Body of pancreas (tissue), 4 donors: ENCODE data around the gene NBAS. TPM values are rescaled to one million over a fixed set of nuclear protein-coding genes. Genes with fewer than 3 reads are reported as not detected.

ENCODE experiments used
- ATAC-seq: fragments of 150-250 bp; one replicate; pipeline ENCODE4 v1.9.1; 2016
- DNase-seq, 4 donors: peaks; one replicate each; pipeline ENCODE4 v3.0.0-alpha.2; 2019
- H3K27ac ChIP-seq, 4 donors: fragments of 200-600 bp; sonication (generic); 1 replicate in 3 of 4; 2 replicates in 1 of 4; pipeline versions ENCODE4 v1.5.1 to v1.6.1; 2016 to 2019; ENCODE audit warnings: mild to moderate bottlenecking in 1 of 4, mixed read lengths in 1 of 4, moderate library complexity in 1 of 4
- H3K27me3 ChIP-seq, 2 donors: fragments of 200-600 bp; sonication (generic); one replicate each; pipeline ENCODE4 v1.6.0; 2016; ENCODE audit warnings: mild to moderate bottlenecking in 1 of 2
- H3K36me3 ChIP-seq, 2 donors: fragments of 200-600 bp; sonication (generic); replicated peaks in 1 of 2; 2 replicates each; pipeline ENCODE4 v1.5.1; 2016; ENCODE audit warnings: low read depth in 2 of 2; ENCODE audit not compliant: insufficient read depth in 1 of 2
- H3K4me1 ChIP-seq: fragments of 200-600 bp; sonication (generic); one replicate; pipeline ENCODE4 v1.6.0; 2016
- H3K4me3 ChIP-seq, 2 donors: fragments of 200-600 bp; sonication (generic); 1 replicate in 1 of 2; 2 replicates in 1 of 2; pipeline ENCODE4 v1.5.1; 2016 to 2019
- H3K9me3 ChIP-seq, 3 donors: fragments of 200-600 bp; sonication (generic); 1 replicate in 2 of 3; 2 replicates in 1 of 3; pipeline ENCODE4 v1.5.1; 2016
- CTCF ChIP-seq, 7 experiments: fragments of 450-650 bp in 4 of 7; fragments of 200-600 bp in 3 of 7; sonication (generic) in 3 of 7; IDR thresholded peaks; one replicate each; pipeline ENCODE4 v1.5.1; 2016 to 2019; ENCODE audit warnings: antibody characterized with exemption in 7 of 7
- POLR2A ChIP-seq, 3 donors: fragments of 450-650 bp; IDR thresholded peaks; one replicate each; pipeline ENCODE4 v1.6.1; 2016; ENCODE audit warnings: antibody characterized with exemption in 3 of 3, mild to moderate bottlenecking in 2 of 3
- WGBS, 2 donors: methylation state at CpG; one replicate each; pipeline ENCODE4 v1.1.5; 2017; 5-methylcytosine and 5-hydroxymethylcytosine counted together
- intact Hi-C: fragments of 100-400 bp; cut with DNase I; formaldehyde crosslinking; loops from one replicate; pipeline ENCODE4 v1.15.1; 2023
- total RNA-seq, 2 donors: library from RNA; depleted of rRNA; stranded (reverse); fragments of >200 nt; gene quantifications; one replicate each; pipeline ENCODE4 v1.1.0, GENCODE V29; 2016

Gene NBAS
- total RNA-seq, 2 donors from 2014 or later: 34.0 to 35.9 TPM

DNA sequence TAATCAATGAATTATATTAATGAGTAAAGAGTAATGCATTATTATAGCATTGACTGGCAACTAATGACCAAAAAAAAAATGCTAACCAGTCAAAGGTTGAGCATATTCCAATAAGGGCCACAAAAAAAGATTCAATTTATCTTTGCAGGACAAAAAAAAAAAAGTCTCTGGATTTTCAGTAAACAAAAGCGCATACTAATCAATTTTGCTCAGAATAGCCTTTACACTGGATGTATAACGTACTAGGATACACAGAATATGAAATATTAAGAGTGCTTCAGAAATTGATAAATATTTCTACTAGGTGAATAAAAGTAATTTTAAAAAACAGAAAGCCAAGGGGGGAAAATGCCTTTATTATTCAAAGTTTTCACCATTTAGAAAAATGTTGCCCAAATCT lies 74.4 kb downstream of the NBAS start:
- peaks cover 0 to 2% of the 10 kb centered on the region in 2 donors for H3K36me3 ChIP-seq
- WGBS, 2 donors: 94 to 95% methylated on average over 2 of the region's 2 CpGs

GRCh38 chr2:15485949-15486348 lies 75.2 kb downstream of the NBAS start:
- DNase-seq (no peak), ATAC-seq (no peak)
- no peak overlapping the region for H3K4me3 ChIP-seq
- no peak overlapping the region for H3K27ac ChIP-seq
- TF ChIP-seq POLR2A (IDR thresholded peaks at IDR 0.05) (no peak), CTCF (IDR thresholded peaks at IDR 0.05) (no peak)
- H3K27me3 ChIP-seq: no peaks in the 10 kb centered on the region
- intact Hi-C loops: no loop called here
- no peaks in the 10 kb centered on the region for H3K9me3 ChIP-seq
- WGBS, 2 donors: 91 to 97% methylated on average over 5 of the region's 5 CpGs
- peaks cover 0 to 2% of the 10 kb centered on the region in 2 donors for H3K36me3 ChIP-seq
- peaks cover 8% of the 10 kb centered on the region for H3K4me1 ChIP-seq

More for the DNA sequence above, 74.4 kb downstream of the NBAS start:
- no peak for ATAC-seq
- no peak for DNase-seq
- Histone ChIP-seq H3K27me3 (no peaks in the 10 kb centered on the region), H3K9me3 (no peaks in the 10 kb centered on the region), H3K4me3 (no peak overlapping the region), H3K27ac (no peak overlapping the region), H3K4me1 (peaks cover 8% of the 10 kb centered on the region)
- intact Hi-C loops: no loop called here
- TF ChIP-seq CTCF (IDR thresholded peaks at IDR 0.05): no peak
- no peak for TF ChIP-seq POLR2A (IDR thresholded peaks at IDR 0.05)

- ATAC-seq: no peak
- Histone ChIP-seq H3K27me3 (no peaks in the 10 kb centered on the region), H3K4me1 (peaks cover 8% of the 10 kb centered on the region), H3K27ac (no peak overlapping the region), H3K9me3 (no peaks in the 10 kb centered on the region), H3K36me3 (no peaks in the 10 kb centered on the region), H3K4me3 (no peak overlapping the region)
- TF ChIP-seq POLR2A (IDR thresholded peaks at IDR 0.05): no peak
- TF ChIP-seq CTCF (IDR thresholded peaks at IDR 0.05): no peak
- intact Hi-C loops: no loop called here
- WGBS, 2 donors: 93 to 99% methylated on average over 3 of the region's 3 CpGs
- DNase-seq: no peak
These were observed 80.1 kb downstream of the NBAS start for GRCh38 chr2:15481000-15481399.

DNA sequence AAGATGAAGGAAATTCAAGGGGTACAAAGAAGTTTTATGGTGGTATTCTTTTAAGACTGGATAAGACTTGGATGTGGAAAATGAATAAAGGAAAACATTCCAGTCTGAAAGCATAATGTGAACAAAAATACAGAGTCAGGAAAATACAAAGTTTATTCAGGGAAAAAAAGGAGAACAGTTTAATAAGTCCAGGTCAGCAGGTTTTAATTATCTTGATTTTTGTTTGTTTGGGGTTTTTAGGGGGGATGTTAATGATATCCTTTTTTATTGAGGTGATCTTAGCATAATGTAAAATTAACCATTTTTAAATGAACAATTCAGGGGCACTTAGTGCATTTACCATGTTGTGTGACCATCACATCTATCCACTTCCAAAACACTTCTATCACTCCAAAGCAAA lies 80.6 kb downstream of the NBAS start:
- Histone ChIP-seq H3K27ac (no peak overlapping the region), H3K9me3 (no peaks in the 10 kb centered on the region), H3K4me3 (no peak overlapping the region), H3K4me1 (peaks cover 8% of the 10 kb centered on the region), H3K36me3 (no peaks in the 10 kb centered on the region), H3K27me3 (no peaks in the 10 kb centered on the region)
- intact Hi-C loops: no loop called here
- TF ChIP-seq POLR2A (IDR thresholded peaks at IDR 0.05) (no peak), CTCF (IDR thresholded peaks at IDR 0.05) (no peak)
- ATAC-seq (no peak), DNase-seq (no peak)

DNA sequence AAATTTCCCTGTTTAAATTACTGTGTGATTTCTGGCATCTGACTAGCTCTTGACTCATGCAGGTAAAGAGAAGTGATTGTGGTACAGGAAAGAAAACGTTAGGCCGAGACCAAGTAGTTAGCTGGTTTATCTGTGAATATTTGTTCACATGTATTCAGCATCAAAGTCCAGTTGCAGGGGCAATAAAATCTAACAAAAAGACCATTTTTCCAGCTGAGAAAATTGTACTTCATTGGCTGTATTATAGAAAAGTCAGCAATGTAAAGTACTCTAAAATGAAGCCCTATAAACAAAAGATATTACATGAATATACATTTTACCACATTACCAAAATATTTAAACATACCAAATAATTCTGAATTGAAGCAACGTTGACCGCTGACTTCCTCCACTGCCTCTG lies 88.3 kb downstream of the NBAS start:
- Histone ChIP-seq H3K27me3 (no peaks in the 10 kb centered on the region), H3K36me3 (peaks cover 0 to 10% of the 10 kb centered on the region in 2 donors), H3K27ac (no peak overlapping the region), H3K4me3 (no peak overlapping the region), H3K4me1 (no peaks in the 10 kb centered on the region), H3K9me3 (no peaks in the 10 kb centered on the region)
- WGBS, 2 donors: 89 to 95% methylated on average over 4 of the region's 4 CpGs
- no peak for DNase-seq
- ATAC-seq: no peak
- TF ChIP-seq CTCF (IDR thresholded peaks at IDR 0.05) (no peak), POLR2A (IDR thresholded peaks at IDR 0.05) (no peak)
- intact Hi-C loops: no loop called here
